Spleen (tissue), 11 donors: ENCODE data around the gene HECW1. TPM values are rescaled to one million over a fixed set of nuclear protein-coding genes. Genes with fewer than 3 reads are reported as not detected.

Experiments
- DNase-seq: peaks from one replicate; pipeline ENCODE4 v3.0.0-alpha.2; 2020
- H3K27ac ChIP-seq, 8 donors: fragments of 200-600 bp; sonication (generic) in 7 of 8; 1 replicate in 4 of 8; 2 replicates in 4 of 8; pipeline versions ENCODE4 v1.5.0 to v1.8.0; 2016 to 2021; ENCODE audit warnings: inconsistent platforms in 4 of 8, mild to moderate bottlenecking in 4 of 8, moderate library complexity in 1 of 8
- H3K27me3 ChIP-seq, 7 donors: fragments of 200-600 bp; sonication (generic) in 6 of 7; replicated peaks in 1 of 7; 1 replicate in 4 of 7; 2 replicates in 3 of 7; pipeline versions ENCODE4 v1.5.0 to v1.8.0; 2016 to 2021; ENCODE audit warnings: inconsistent platforms in 3 of 7, mild to moderate bottlenecking in 1 of 7
- H3K36me3 ChIP-seq, 6 donors: fragments of 200-600 bp; sonication (generic) in 5 of 6; 1 replicate in 4 of 6; 2 replicates in 2 of 6; pipeline versions ENCODE4 v1.5.0 to v1.8.0; 2016 to 2021; ENCODE audit warnings: inconsistent platforms in 2 of 6
- H3K4me1 ChIP-seq, 6 donors: fragments of 200-600 bp; sonication (generic) in 5 of 6; 1 replicate in 3 of 6; 2 replicates in 3 of 6; pipeline versions ENCODE4 v1.5.0 to v1.8.0; 2016 to 2021; ENCODE audit warnings: inconsistent platforms in 3 of 6
- H3K4me3 ChIP-seq, 8 donors: fragments of 200-600 bp; sonication (generic) in 7 of 8; 1 replicate in 4 of 8; 2 replicates in 4 of 8; pipeline versions ENCODE4 v1.5.0 to v1.8.0; 2016 to 2021; ENCODE audit warnings: inconsistent platforms in 4 of 8, mild to moderate bottlenecking in 4 of 8, moderate library complexity in 2 of 8
- H3K9me3 ChIP-seq, 8 donors: fragments of 200-600 bp; sonication (generic) in 7 of 8; 1 replicate in 4 of 8; 2 replicates in 4 of 8; pipeline versions ENCODE4 v1.5.0 to v1.8.0; 2016 to 2021; ENCODE audit warnings: inconsistent platforms in 4 of 8
- CTCF ChIP-seq, 11 experiments: fragments of 200-600 bp in 7 of 11; fragments of 450-650 bp in 4 of 11; sonication (generic) in 4 of 11; IDR thresholded peaks in 8 of 11; conservative IDR thresholded peaks in 3 of 11; 1 replicate in 7 of 11; 2 replicates in 4 of 11; pipeline versions ENCODE4 v1.4.0 to v1.8.0; 2016 to 2021; ENCODE audit warnings: antibody characterized with exemption in 11 of 11, inconsistent platforms in 4 of 11, mild to moderate bottlenecking in 1 of 11
- POLR2A ChIP-seq, 3 donors: fragments of 450-650 bp; IDR thresholded peaks; one replicate each; pipeline ENCODE4 v1.5.1; 2017; ENCODE audit warnings: antibody characterized with exemption in 3 of 3, mild to moderate bottlenecking in 1 of 3
- POLR2AphosphoS5 ChIP-seq, 3 donors: sonication (generic); formaldehyde crosslinking; IDR thresholded peaks; one replicate each; pipeline ENCODE4 v1.5.1; 2017; ENCODE audit warnings: antibody characterized with exemption in 3 of 3
- WGBS, 5 donors: extraction: QIAGEN DNeasy Blood & Tissue Kit in 3 of 5; methylation state at CpG; one replicate each; pipeline versions ENCODE4 v1.1.5 to v1.1.7; 2013 to 2018; 5-methylcytosine and 5-hydroxymethylcytosine counted together
- intact Hi-C: fragments of 100-400 bp; cut with DNase I; formaldehyde crosslinking; loops from one replicate; pipeline ENCODE4 v1.15.0; 2023; ENCODE audit warnings: low total_unique reads
- polyA plus RNA-seq, 3 donors: library from polyadenylated mRNA; stranded (reverse); fragments of 200-250 nt; gene quantifications; one replicate each; pipeline ENCODE4 v1.2.1, GENCODE V29; 2013
- total RNA-seq, 7 donors: library from RNA; depleted of rRNA in 3 of 7; stranded (reverse); fragments of >200 nt in 3 of 7; fragmentation: NEBNext Ultra II Directional in 4 of 7; extraction: Animal tissue kit (Norgen Biotek cat#: 25700) in 4 of 7; gene quantifications; one replicate each; pipeline versions ENCODE4 v1.1.0 to v1.2.1, GENCODE V29; 2016 to 2021
- donor health status: healthy with polysubstance abuse.
- donor health status: DM: no; HTN: no; CAD: no; lungs with moderate emphysema.
- donor health status: DM: no; HTN: no; CAD: no.
- donor health status: Bipolar disorder and iron deficiency.
- donor health status: healthy.
- donor health status: DM: no; HTN: no; CAD: no.
- donor health status: DM: yes; HTN: yes; CAD: no.

The HECW1 gene
- total and polyA plus RNA-seq, 10 donors = 0.03 to 1.5 (median 0.40) TPM; not detected in 1

GRCh38 chr7:43308913-43309705 lies 196.7 kb downstream of the HECW1 start:
- H3K4me3 ChIP-seq = no peak overlapping the region
- 80 to 87% (median 81%) methylated on average over 8 of the region's 8 CpGs for WGBS, 5 donors
- DNase-seq = no peak
- no peak overlapping the region for H3K27ac ChIP-seq
- intact Hi-C loops = no loop called here
- no peaks in the 10 kb centered on the region for H3K9me3 ChIP-seq
- peaks cover 0 to 2% (median 0%) of the 10 kb centered on the region in 6 donors for H3K4me1 ChIP-seq
- no peaks in the 10 kb centered on the region for H3K36me3 ChIP-seq
- no peaks in the 10 kb centered on the region for H3K27me3 ChIP-seq
- no peak for TF ChIP-seq POLR2AphosphoS5 (IDR thresholded peaks at IDR 0.05)
- no peak for TF ChIP-seq CTCF (IDR thresholded peaks at IDR 0.05 in 8 of 11, conservative IDR thresholded peaks at IDR 0.05 in 3 of 11)
- no peak for TF ChIP-seq POLR2A (IDR thresholded peaks at IDR 0.05)

GRCh38 chr7:43309706-43310022 lies 197.2 kb downstream of the HECW1 start:
- TF ChIP-seq POLR2AphosphoS5 (IDR thresholded peaks at IDR 0.05) (no peak), POLR2A (IDR thresholded peaks at IDR 0.05) (no peak), CTCF (IDR thresholded peaks at IDR 0.05 in 8 of 11, conservative IDR thresholded peaks at IDR 0.05 in 3 of 11) (no peak)
- DNase-seq = no peak
- H3K4me1 ChIP-seq = no peaks in the 10 kb centered on the region
- intact Hi-C loops = no loop called here
- no peaks in the 10 kb centered on the region for H3K9me3 ChIP-seq
- WGBS, 5 donors = 54 to 69% (median 61%) methylated on average over 2 of the region's 2 CpGs
- H3K4me3 ChIP-seq = no peak overlapping the region
- no peaks in the 10 kb centered on the region for H3K36me3 ChIP-seq
- H3K27me3 ChIP-seq = no peaks in the 10 kb centered on the region
- H3K27ac ChIP-seq = no peak overlapping the region

DNA sequence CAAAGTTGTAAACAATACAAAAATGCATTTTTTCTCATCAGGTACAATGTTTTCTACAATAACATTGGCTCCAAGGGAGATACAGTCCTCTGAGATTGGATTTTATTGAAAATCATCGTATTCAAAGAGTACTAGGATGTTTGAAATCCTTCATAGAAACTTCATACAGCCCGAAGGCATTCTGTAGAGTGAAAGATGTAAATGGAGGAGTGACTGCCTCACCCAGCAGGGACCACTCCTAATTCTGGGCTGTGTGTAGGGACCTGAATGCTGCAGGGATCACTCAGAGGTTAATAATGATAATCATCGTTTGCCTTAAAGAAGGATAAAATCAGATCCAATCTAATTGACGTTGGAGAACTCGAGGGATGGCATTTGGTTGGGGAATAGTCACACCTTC lies 198.6 kb downstream of the HECW1 start:
- Histone ChIP-seq H3K27me3 (no peaks in the 10 kb centered on the region), H3K9me3 (no peaks in the 10 kb centered on the region), H3K36me3 (no peaks in the 10 kb centered on the region), H3K27ac (no peak overlapping the region), H3K4me1 (no peaks in the 10 kb centered on the region), H3K4me3 (no peak overlapping the region)
- TF ChIP-seq POLR2A (IDR thresholded peaks at IDR 0.05) = no peak
- TF ChIP-seq CTCF (IDR thresholded peaks at IDR 0.05 in 8 of 11, conservative IDR thresholded peaks at IDR 0.05 in 3 of 11) = no peak
- TF ChIP-seq POLR2AphosphoS5 (IDR thresholded peaks at IDR 0.05) = no peak
- no peak for DNase-seq
- WGBS, 5 donors = 86 to 92% (median 90%) methylated on average over 5 of the region's 5 CpGs
- intact Hi-C loops = no loop called here

GRCh38 chr7:43311694-43312093 lies 199.2 kb downstream of the HECW1 start:
- 92 to 97% (median 96%) methylated on average over 22 of the region's 22 CpGs for WGBS, 5 donors
- Histone ChIP-seq H3K27me3 (no peaks in the 10 kb centered on the region), H3K36me3 (no peaks in the 10 kb centered on the region), H3K4me1 (no peaks in the 10 kb centered on the region), H3K4me3 (no peak overlapping the region), H3K9me3 (no peaks in the 10 kb centered on the region), H3K27ac (no peak overlapping the region)
- TF ChIP-seq CTCF (IDR thresholded peaks at IDR 0.05 in 8 of 11, conservative IDR thresholded peaks at IDR 0.05 in 3 of 11) (no peak), POLR2AphosphoS5 (IDR thresholded peaks at IDR 0.05) (no peak), POLR2A (IDR thresholded peaks at IDR 0.05) (no peak)
- DNase-seq = no peak
- intact Hi-C loops = no loop called here
